Liver (tissue), 3 donors: ENCODE measurements around the gene IPO9.

Experiments
- ATF3 ChIP-seq: IDR thresholded peaks from 2 replicates; pipeline ENCODE4 v1.6.1; 2016; ENCODE audit warnings: antibody characterized with exemption
- CTCF ChIP-seq: fragments of 150-350 bp; IDR thresholded peaks from 2 replicates; pipeline ENCODE4 v1.5.1; 2017; ENCODE audit warnings: improper control_type of control experiment, low read depth, low read length; ENCODE audit not compliant: missing input control
- EGR1 ChIP-seq, 2 donors: IDR thresholded peaks; 2 replicates each; pipeline ENCODE4 v1.6.1; 2016 to 2018; ENCODE audit warnings: antibody characterized with exemption in 2 of 2, low read depth in 2 of 2
- FOXA1 ChIP-seq: IDR thresholded peaks from 2 replicates; pipeline ENCODE4 v1.6.1; 2016; ENCODE audit warnings: antibody characterized with exemption
- GABPA ChIP-seq, 2 donors: IDR thresholded peaks in 1 of 2; conservative IDR thresholded peaks in 1 of 2; 2 replicates each; pipeline ENCODE4 v1.6.1; 2016; ENCODE audit warnings: antibody characterized with exemption in 2 of 2, mild to moderate bottlenecking in 1 of 2, moderate library complexity in 1 of 2
- HNF4G ChIP-seq: IDR thresholded peaks from 2 replicates; pipeline ENCODE4 v1.6.1; 2016; ENCODE audit warnings: antibody characterized with exemption
- JUND ChIP-seq, 2 donors: IDR thresholded peaks; 2 replicates each; pipeline ENCODE4 v1.6.1; 2016; ENCODE audit warnings: antibody characterized with exemption in 2 of 2
- MAX ChIP-seq: IDR thresholded peaks from 2 replicates; pipeline ENCODE4 v1.6.1; 2016; ENCODE audit warnings: antibody characterized with exemption
- RAD21 ChIP-seq, 2 donors: IDR thresholded peaks; 2 replicates each; pipeline ENCODE4 v1.6.1; 2016; ENCODE audit warnings: antibody characterized with exemption in 2 of 2, mild to moderate bottlenecking in 2 of 2
- RXRA ChIP-seq, 2 donors: IDR thresholded peaks; 2 replicates each; pipeline ENCODE4 v1.6.1; 2017 to 2018; ENCODE audit warnings: antibody characterized with exemption in 2 of 2, mild to moderate bottlenecking in 1 of 2
- SP1 ChIP-seq: IDR thresholded peaks from 2 replicates; pipeline ENCODE4 v1.6.1; 2018; ENCODE audit warnings: antibody characterized with exemption, mild to moderate bottlenecking
- TAF1 ChIP-seq: conservative IDR thresholded peaks from 2 replicates; pipeline ENCODE4 v1.6.1; 2016; ENCODE audit warnings: antibody characterized with exemption, mild to moderate bottlenecking
- YY1 ChIP-seq: IDR thresholded peaks from 2 replicates; pipeline ENCODE4 v1.6.1; 2016; ENCODE audit warnings: antibody characterized with exemption, mild to moderate bottlenecking
- TF ChIP-seq, protein P1 (sequence below): IDR thresholded peaks from 2 replicates; pipeline ENCODE4 v1.6.1; 2016; ENCODE audit warnings: antibody characterized with exemption, mild to moderate bottlenecking
- donor health status: healthy.
- donor health status: healthy.

GRCh38 chr1:201825245-201825644 is 3.7 kb upstream of the IPO9 start:
- TF ChIP-seq, protein P1, sequence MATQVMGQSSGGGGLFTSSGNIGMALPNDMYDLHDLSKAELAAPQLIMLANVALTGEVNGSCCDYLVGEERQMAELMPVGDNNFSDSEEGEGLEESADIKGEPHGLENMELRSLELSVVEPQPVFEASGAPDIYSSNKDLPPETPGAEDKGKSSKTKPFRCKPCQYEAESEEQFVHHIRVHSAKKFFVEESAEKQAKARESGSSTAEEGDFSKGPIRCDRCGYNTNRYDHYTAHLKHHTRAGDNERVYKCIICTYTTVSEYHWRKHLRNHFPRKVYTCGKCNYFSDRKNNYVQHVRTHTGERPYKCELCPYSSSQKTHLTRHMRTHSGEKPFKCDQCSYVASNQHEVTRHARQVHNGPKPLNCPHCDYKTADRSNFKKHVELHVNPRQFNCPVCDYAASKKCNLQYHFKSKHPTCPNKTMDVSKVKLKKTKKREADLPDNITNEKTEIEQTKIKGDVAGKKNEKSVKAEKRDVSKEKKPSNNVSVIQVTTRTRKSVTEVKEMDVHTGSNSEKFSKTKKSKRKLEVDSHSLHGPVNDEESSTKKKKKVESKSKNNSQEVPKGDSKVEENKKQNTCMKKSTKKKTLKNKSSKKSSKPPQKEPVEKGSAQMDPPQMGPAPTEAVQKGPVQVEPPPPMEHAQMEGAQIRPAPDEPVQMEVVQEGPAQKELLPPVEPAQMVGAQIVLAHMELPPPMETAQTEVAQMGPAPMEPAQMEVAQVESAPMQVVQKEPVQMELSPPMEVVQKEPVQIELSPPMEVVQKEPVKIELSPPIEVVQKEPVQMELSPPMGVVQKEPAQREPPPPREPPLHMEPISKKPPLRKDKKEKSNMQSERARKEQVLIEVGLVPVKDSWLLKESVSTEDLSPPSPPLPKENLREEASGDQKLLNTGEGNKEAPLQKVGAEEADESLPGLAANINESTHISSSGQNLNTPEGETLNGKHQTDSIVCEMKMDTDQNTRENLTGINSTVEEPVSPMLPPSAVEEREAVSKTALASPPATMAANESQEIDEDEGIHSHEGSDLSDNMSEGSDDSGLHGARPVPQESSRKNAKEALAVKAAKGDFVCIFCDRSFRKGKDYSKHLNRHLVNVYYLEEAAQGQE = no peak
- TF ChIP-seq CTCF (no peak), FOXA1 (no peak), RAD21 (IDR thresholded peaks at IDR 0.05) (no peak), RXRA (IDR thresholded peaks at IDR 0.05) (no peak), GABPA (IDR thresholded peaks at IDR 0.05 in 1 of 2, conservative IDR thresholded peaks at IDR 0.05 in 1 of 2) (no peak), TAF1 (no peak), EGR1 (IDR thresholded peaks at IDR 0.05; ENCODE audit: low read depth in 2 of 2) (no peak), ATF3 (no peak), YY1 (no peak), MAX (no peak), SP1 (no peak), JUND (IDR thresholded peaks at IDR 0.05) (no peak), HNF4G (no peak)
